ENCODE measurements around the gene GMCL2.

Gene GMCL2

GRCh38 chr5:178177569-178177968 is 9.6 kb downstream of the GMCL2 start:
- DNase-seq: no peak

GRCh38 chr5:178176791-178177190 is 10.4 kb downstream of the GMCL2 start:
- no peak for DNase-seq

- no peak for DNase-seq
Observed at GRCh38 chr5:178174456-178174855, 12.7 kb downstream of the GMCL2 start.

- DNase-seq: no peak
Observed at GRCh38 chr5:178170455-178170854, 16.7 kb downstream of the GMCL2 start.

- no peak for DNase-seq
Observed at GRCh38 chr5:178165581-178165980, 21.6 kb downstream of the GMCL2 start.

GRCh38 chr5:178163772-178164735 is 23.1 kb downstream of the GMCL2 start:
- peak; percentile 87 to 91 for DNase-seq

GRCh38 chr5:178162481-178162880 is 24.7 kb downstream of the GMCL2 start:
- DNase-seq: no peak

- DNase-seq: no peak
Observed at GRCh38 chr5:178160176-178160575, 27.0 kb downstream of the GMCL2 start.

GRCh38 chr5:178155065-178155464 is 32.1 kb downstream of the GMCL2 start:
- no peak for DNase-seq

- peak; percentile 96 to 98 for DNase-seq
Observed at GRCh38 chr5:178153530-178154340, 33.4 kb downstream of the GMCL2 start, which contains the start of gene NHP2. Gene NHP2 (minus strand): TSS chr5:178153885. CDS start chr5:178153817, 68 bp downstream.

GRCh38 chr5:178152491-178153444 is 34.4 kb downstream of the GMCL2 start:
- no peak for DNase-seq

- DNase-seq: no peak
Observed at GRCh38 chr5:178150977-178151734, 36.0 kb downstream of the GMCL2 start.

GRCh38 chr5:178149199-178149932 is 37.8 kb downstream of the GMCL2 start:
- no peak for DNase-seq

- DNase-seq: no peak
Observed at GRCh38 chr5:178147406-178147805, 39.8 kb downstream of the GMCL2 start.

GRCh38 chr5:178145965-178146820 is 41.0 kb downstream of the GMCL2 start:
- peak; percentile 74 to 80 for DNase-seq

GRCh38 chr5:178143901-178144300 is 43.3 kb downstream of the GMCL2 start:
- DNase-seq: no peak

GRCh38 chr5:178143246-178143645 is 43.9 kb downstream of the GMCL2 start:
- no peak for DNase-seq

- DNase-seq: no peak
Observed at GRCh38 chr5:178142642-178143041, 44.5 kb downstream of the GMCL2 start.

- no peak for DNase-seq
Observed at GRCh38 chr5:178141550-178141949, 45.6 kb downstream of the GMCL2 start.

GRCh38 chr5:178137991-178138390 is 49.2 kb downstream of the GMCL2 start:
- no peak for DNase-seq

Measured in CD4-positive, alpha-beta T cell treated with Interferon alpha-2 for 1 hour (primary cell).